IMR-90 (cell line): ENCODE measurements around the gene AVPR2. TPM values are rescaled to one million over a fixed set of nuclear protein-coding genes. Genes with fewer than 3 reads are reported as not detected.

Experiments
- ATAC-seq: fragments of 200-7000 bp; cut with Tn5 transposase; 2 replicates; pipeline ENCODE4 v1.9.1; 2020; ENCODE audit warnings: low read depth, mild to moderate bottlenecking, moderate library complexity
- BruUV-seq: library from RNA; stranded (reverse); fragments of 400-500 nt; replicated peaks from 2 replicates; lab custom pipeline; 2021; lab: Mats Ljungman, UMichigan
- CTCF ChIA-PET: fragments of 300-600 bp; formaldehyde crosslinking; extraction: SDS; loops from one replicate; lab custom pipeline; 2021; ENCODE audit warnings: antibody characterized with exemption; lab: Yijun Ruan, JAX
- POLR2A ChIA-PET: fragments of 300-600 bp; sonication (Branson Sonifier 250); formaldehyde crosslinking; loops from one replicate; lab custom pipeline; 2022; ENCODE audit warnings: antibody characterized with exemption; ENCODE audit not compliant: unreplicated experiment; lab: Charles Lee
- DNase-seq: peaks from one replicate; pipeline ENCODE4 v3.0.0; 2013
- H2AFZ ChIP-seq: replicated peaks from 2 replicates; pipeline ENCODE3; 2013; ENCODE audit warnings: low read length, mild to moderate bottlenecking; ENCODE audit not compliant: poor library complexity
- H2AK5ac ChIP-seq: 2 replicates; pipeline ENCODE4 v1.6.1; 2013; ENCODE audit warnings: low read depth, low read length, inconsistent platforms
- H2AK9ac ChIP-seq: replicated peaks from 2 replicates; pipeline ENCODE3; 2013; ENCODE audit warnings: mild to moderate bottlenecking, low read depth, low read length, moderate library complexity; ENCODE audit not compliant: poor library complexity
- H2BK120ac ChIP-seq: 2 replicates; pipeline ENCODE4 v1.6.1; 2013; ENCODE audit warnings: low read depth, low read length, inconsistent platforms
- H2BK15ac ChIP-seq: 3 replicates; pipeline ENCODE4 v1.6.1; 2013; ENCODE audit warnings: low read depth, low read length, inconsistent platforms
- H2BK20ac ChIP-seq: 2 replicates; pipeline ENCODE4 v1.6.1; 2013; ENCODE audit warnings: low read depth, mild to moderate bottlenecking, inconsistent platforms, low read length, moderate library complexity
- H2BK5ac ChIP-seq: 2 replicates; pipeline ENCODE4 v1.6.1; 2013; ENCODE audit warnings: mild to moderate bottlenecking, low read depth, low read length, inconsistent platforms; ENCODE audit not compliant: poor library complexity, severe bottlenecking
- H3K14ac ChIP-seq: replicated peaks from 2 replicates; pipeline ENCODE4 v1.6.1; 2013; ENCODE audit warnings: low read depth, low read length, inconsistent platforms
- H3K18ac ChIP-seq: 2 replicates; pipeline ENCODE4 v1.6.1; 2013; ENCODE audit warnings: low read depth, low read length, control low read depth
- H3K23ac ChIP-seq: 2 replicates; pipeline ENCODE4 v1.6.1; 2013; ENCODE audit warnings: low read depth, low read length, inconsistent platforms
- H3K27ac ChIP-seq: 2 replicates; pipeline ENCODE4 v1.5.1; 2013; ENCODE audit warnings: mild to moderate bottlenecking, control low read depth, low read length; ENCODE audit not compliant: insufficient read depth
- H3K27me3 ChIP-seq: 2 replicates; pipeline ENCODE4 v1.6.1; 2013; ENCODE audit warnings: low read length; ENCODE audit not compliant: control insufficient read depth, insufficient read depth
- H3K36me3 ChIP-seq: 2 replicates; pipeline ENCODE4 v1.6.1; 2013; ENCODE audit warnings: low read length, mixed read lengths; ENCODE audit not compliant: control insufficient read depth, insufficient read depth
- H3K4ac ChIP-seq: 2 replicates; pipeline ENCODE4 v1.6.1; 2013; ENCODE audit warnings: low read depth, low read length, inconsistent platforms
- H3K4me1 ChIP-seq: 2 replicates; pipeline ENCODE4 v1.6.1; 2013; ENCODE audit warnings: low read length, mixed read lengths; ENCODE audit not compliant: control insufficient read depth, insufficient read depth
- H3K4me2 ChIP-seq: 2 replicates; pipeline ENCODE4 v1.6.1; 2013; ENCODE audit warnings: low read depth, mild to moderate bottlenecking, control low read depth, low read length, moderate library complexity
- H3K4me3 ChIP-seq: 2 replicates; pipeline ENCODE4 v1.5.1; 2013; ENCODE audit warnings: low read depth, mild to moderate bottlenecking, control low read depth, low read length, moderate library complexity; ENCODE audit not compliant: insufficient read depth
- H3K56ac ChIP-seq: 2 replicates; pipeline ENCODE4 v1.6.1; 2013; ENCODE audit warnings: low read length, inconsistent platforms; ENCODE audit not compliant: insufficient read depth; ENCODE audit errors: extremely low read depth
- H3K79me1 ChIP-seq, 2 experiments: 2 replicates each; pipeline ENCODE4 v1.6.1; 2013; ENCODE audit warnings: low read length in 2 of 2, inconsistent platforms in 1 of 2, low read depth in 1 of 2
- H3K9ac ChIP-seq: 2 replicates; pipeline ENCODE4 v1.6.1; 2013; ENCODE audit warnings: low read depth, low read length, control low read depth
- H3K9me1 ChIP-seq: 2 replicates; pipeline ENCODE4 v1.6.1; 2013; ENCODE audit warnings: low read length, inconsistent platforms; ENCODE audit not compliant: insufficient read depth
- H3K9me3 ChIP-seq: 2 replicates; pipeline ENCODE4 v1.6.1; 2013; ENCODE audit warnings: low read length; ENCODE audit not compliant: control insufficient read depth, insufficient read depth
- H4K20me1 ChIP-seq: 2 replicates; pipeline ENCODE4 v1.6.1; 2013; ENCODE audit warnings: low read length, inconsistent platforms; ENCODE audit not compliant: insufficient read depth
- H4K5ac ChIP-seq: 2 replicates; pipeline ENCODE4 v1.6.1; 2013; ENCODE audit warnings: mild to moderate bottlenecking, low read depth, low read length, control low read depth
- H4K8ac ChIP-seq, 2 experiments: 2 replicates each; pipeline ENCODE4 v1.6.1; 2013; ENCODE audit warnings: low read depth in 2 of 2, low read length in 2 of 2, control low read depth in 1 of 2, inconsistent platforms in 1 of 2
- H4K91ac ChIP-seq: 2 replicates; pipeline ENCODE4 v1.6.1; 2013; ENCODE audit warnings: low read depth, low read length, inconsistent platforms; ENCODE audit not compliant: insufficient read depth
- BHLHE40 ChIP-seq: fragments of 150-350 bp; IDR thresholded peaks from 2 replicates; pipeline ENCODE4 v1.6.1; 2016; ENCODE audit warnings: mild to moderate bottlenecking, low read depth, low read length
- CHD1 ChIP-seq: IDR thresholded peaks from 2 replicates; pipeline ENCODE4 v1.6.1; 2012; ENCODE audit warnings: low read depth, low read length, improper control_type of control experiment
- CTCF ChIP-seq: conservative IDR thresholded peaks from 2 replicates; pipeline ENCODE4 v1.5.1; 2012; ENCODE audit warnings: mild to moderate bottlenecking, low read depth, low read length, improper control_type of control experiment
- FOS ChIP-seq: fragments of 150-350 bp; IDR thresholded peaks from 2 replicates; pipeline ENCODE4 v1.6.1; 2016; ENCODE audit warnings: low read depth, low read length
- MAFK ChIP-seq: IDR thresholded peaks from 2 replicates; pipeline ENCODE4 v1.6.1; 2012; ENCODE audit warnings: low read depth, low read length, improper control_type of control experiment
- MAZ ChIP-seq: IDR thresholded peaks from 2 replicates; pipeline ENCODE4 v1.6.1; 2012; ENCODE audit warnings: low read depth, mild to moderate bottlenecking, low read length, improper control_type of control experiment, moderate library complexity, borderline replicate concordance
- RCOR1 ChIP-seq: IDR thresholded peaks from 2 replicates; pipeline ENCODE4 v1.6.1; 2012; ENCODE audit warnings: mild to moderate bottlenecking, low read length, improper control_type of control experiment; ENCODE audit not compliant: insufficient replicate concordance
- RFX5 ChIP-seq: IDR thresholded peaks from 2 replicates; pipeline ENCODE4 v1.8.0; 2012; ENCODE audit warnings: low read depth, mild to moderate bottlenecking, low read length, moderate library complexity
- USF2 ChIP-seq: fragments of 150-350 bp; IDR thresholded peaks from 2 replicates; pipeline ENCODE4 v1.6.1; 2017; ENCODE audit warnings: mild to moderate bottlenecking, antibody characterized with exemption, low read length, low read depth
- WGBS, 2 experiments: methylation state at CpG; one replicate each; pipeline versions ENCODE4 v1.1.5 to v1.1.7; 2013; ENCODE audit warnings: missing lambda C conversion rate in 2 of 2; ENCODE audit not compliant: insufficient read length in 1 of 2; ENCODE audit errors: extremely low coverage in 2 of 2; 5-methylcytosine and 5-hydroxymethylcytosine counted together
- dilution Hi-C: fragments of 300-500 bp; cut with HindIII; formaldehyde crosslinking; loops from one replicate; pipeline ENCODE4 v1.14.3; 2018; ENCODE audit warnings: low sequenced_read_pairs; ENCODE audit not compliant: unreplicated experiment
- in situ Hi-C: fragments of 300-500 bp; cut with MboI; formaldehyde crosslinking; loops from 3 replicates; pipeline ENCODE4 v1.14.3; 2019; ENCODE audit warnings: low sequenced_read_pairs, inconsistent platforms, mixed read lengths
- intact Hi-C: fragments of 100-400 bp; cut with micrococcal nuclease; formaldehyde crosslinking; loops from 2 replicates; pipeline ENCODE4 v1.10.0; 2022
- polyA plus RNA-seq, 3 experiments: library from polyadenylated mRNA; depleted of rRNA; stranded (reverse); fragments of >200 nt; gene quantifications; 2 replicates each; pipeline ENCODE4 v1.2.3, GENCODE V29; 2012; ENCODE audit warnings: low replicate concordance in 1 of 3
- total RNA-seq: library from RNA; depleted of rRNA; stranded (reverse); fragments of >200 nt; gene quantifications from 2 replicates; pipeline ENCODE4 v1.2.3, GENCODE V29; 2012

The AVPR2 gene
- total and polyA plus RNA-seq, 2 of the 4 experiments (the other 2 are of a cell fraction), result not detected

- Histone ChIP-seq H2BK120ac (no peak overlapping the region), H3K14ac (no peak overlapping the region), H2AK5ac (no peak overlapping the region), H3K27ac (no peak overlapping the region), H4K91ac (no peak overlapping the region), H3K9ac (no peak overlapping the region), H4K20me1 (no peaks in the 10 kb centered on the region), H4K8ac (no peak overlapping the region), H2BK20ac (no peak overlapping the region), H4K5ac (no peak overlapping the region), H3K4ac (no peak overlapping the region), H3K18ac (no peak overlapping the region), H3K27me3 (peaks cover 25% of the 10 kb centered on the region; the same call in 1 of the 2 replicates), H2BK5ac (no peak overlapping the region), H3K56ac (no peak overlapping the region), H3K4me2 (no peak overlapping the region), H3K9me3 (peaks cover 6% of the 10 kb centered on the region), H3K23ac (no peak overlapping the region), H3K36me3 (no peaks in the 10 kb centered on the region), H3K79me1 (no peaks in the 10 kb centered on the region), H3K4me3 (no peak overlapping the region), H3K9me1 (no peaks in the 10 kb centered on the region), H3K4me1 (no peaks in the 10 kb centered on the region), H2AK9ac (no peak overlapping the region), H2BK15ac (no peak overlapping the region), H2AFZ (no peak overlapping the region)
- intact Hi-C loops, result no loop called here
- DNase-seq (no peak), ATAC-seq (no peak)
- dilution Hi-C loops, result no loop called here
- ChIA-PET POLR2A (no interaction called here), CTCF (no interaction called here)
- 59% methylated on average over 15 of the region's 28 CpGs; no CpG with 5 or more reads in 1 of the 2 experiments for WGBS, 2 experiments
- TF ChIP-seq MAZ (no peak), CTCF (no peak), USF2 (no peak), BHLHE40 (no peak), RCOR1 (no peak), CHD1 (no peak), RFX5 (no peak), MAFK (no peak), FOS (no peak)
- BruUV-seq, result no TSS peak
- in situ Hi-C loops, result no loop called here
These were observed 41.1 kb upstream of the AVPR2 start for GRCh38 chrX:153863251-153863991.
